Fibroblast of the conjunctiva (primary cell): ENCODE measurements around the gene SLC22A12.
"Not testable (repeated sequence)": the region's sequence is repeated elsewhere in the genome, so short reads cannot be mapped to it uniquely, and the experiment has no call there.

Experiments
- DNase-seq: peaks from one replicate; pipeline ENCODE4 v3.0.0-alpha.2; 2010; ENCODE audit warnings: low read depth

The SLC22A12 gene

DNA sequence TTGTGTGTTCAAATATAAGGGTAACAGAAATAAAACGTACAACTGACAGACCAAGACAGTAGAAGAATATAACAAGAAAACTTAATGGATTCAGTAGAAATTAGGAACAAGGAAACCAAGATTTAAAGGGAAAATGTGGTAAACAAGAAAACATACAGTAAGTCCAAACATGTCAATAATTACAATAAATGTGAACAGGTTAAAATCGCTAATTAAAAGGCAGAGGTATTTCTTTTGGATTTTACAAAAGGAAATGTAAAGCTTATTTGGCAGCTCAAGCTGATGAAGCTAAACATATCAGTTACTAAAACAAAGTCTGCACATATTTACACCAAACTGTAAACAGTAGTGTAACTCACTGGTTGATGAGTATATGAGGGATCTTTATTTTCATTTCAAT, 2.3 kb upstream of the SLC22A12 start:
- no peak for DNase-seq

DNA sequence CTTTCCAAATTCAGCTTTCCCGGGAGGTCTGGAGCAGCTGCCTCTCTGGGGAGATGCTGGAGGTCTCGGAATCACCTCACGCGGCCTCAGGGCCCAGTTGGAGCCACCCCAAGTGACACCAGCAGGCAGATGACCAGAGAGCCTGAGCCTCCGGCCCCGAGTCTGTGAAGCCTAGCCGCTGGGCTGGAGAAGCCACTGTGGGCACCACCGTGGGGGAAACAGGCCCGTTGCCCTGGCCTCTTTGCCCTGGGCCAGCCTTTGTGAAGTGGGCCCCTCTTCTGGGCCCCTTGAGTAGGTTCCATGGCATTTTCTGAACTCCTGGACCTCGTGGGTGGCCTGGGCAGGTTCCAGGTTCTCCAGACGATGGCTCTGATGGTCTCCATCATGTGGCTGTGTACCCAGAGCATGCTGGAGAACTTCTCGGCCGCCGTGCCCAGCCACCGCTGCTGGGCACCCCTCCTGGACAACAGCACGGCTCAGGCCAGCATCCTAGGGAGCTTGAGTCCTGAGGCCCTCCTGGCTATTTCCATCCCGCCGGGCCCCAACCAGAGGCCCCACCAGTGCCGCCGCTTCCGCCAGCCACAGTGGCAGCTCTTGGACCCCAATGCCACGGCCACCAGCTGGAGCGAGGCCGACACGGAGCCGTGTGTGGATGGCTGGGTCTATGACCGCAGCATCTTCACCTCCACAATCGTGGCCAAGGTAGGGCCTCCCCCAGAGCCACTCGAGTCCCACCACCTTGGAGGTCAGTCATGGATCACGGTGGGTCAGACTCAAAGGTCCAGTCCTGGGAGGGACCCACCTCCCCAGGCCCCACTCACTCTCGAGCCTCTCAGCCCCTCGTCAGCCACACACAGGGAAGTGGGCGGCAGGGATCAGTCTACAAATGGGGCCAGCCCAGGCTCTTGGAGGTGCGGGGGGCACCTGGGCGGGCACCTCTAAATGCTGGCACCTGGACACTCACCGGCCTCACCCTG, 525 bp downstream of the SLC22A12 start:
- no peak for DNase-seq

DNA sequence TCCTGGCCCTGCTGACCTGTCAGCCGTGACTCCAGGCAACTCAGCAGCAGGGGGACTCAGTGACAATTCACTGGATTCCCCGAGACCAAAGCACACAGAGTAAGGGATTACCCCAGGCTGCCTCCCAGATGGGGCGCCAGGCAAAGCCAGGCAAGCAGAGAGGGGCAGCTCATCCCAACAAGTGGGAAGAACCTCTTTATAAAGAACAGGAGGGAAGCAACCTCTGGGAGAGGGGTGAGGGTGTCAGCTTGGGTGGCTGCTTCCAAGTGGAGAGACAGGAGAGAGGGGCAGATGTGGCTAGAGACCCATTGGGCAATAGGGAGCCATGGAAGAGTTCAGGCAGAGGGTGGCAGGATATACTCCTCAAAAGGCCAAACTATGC, 1.2 kb downstream of the SLC22A12 start:
- no peak for DNase-seq

DNA sequence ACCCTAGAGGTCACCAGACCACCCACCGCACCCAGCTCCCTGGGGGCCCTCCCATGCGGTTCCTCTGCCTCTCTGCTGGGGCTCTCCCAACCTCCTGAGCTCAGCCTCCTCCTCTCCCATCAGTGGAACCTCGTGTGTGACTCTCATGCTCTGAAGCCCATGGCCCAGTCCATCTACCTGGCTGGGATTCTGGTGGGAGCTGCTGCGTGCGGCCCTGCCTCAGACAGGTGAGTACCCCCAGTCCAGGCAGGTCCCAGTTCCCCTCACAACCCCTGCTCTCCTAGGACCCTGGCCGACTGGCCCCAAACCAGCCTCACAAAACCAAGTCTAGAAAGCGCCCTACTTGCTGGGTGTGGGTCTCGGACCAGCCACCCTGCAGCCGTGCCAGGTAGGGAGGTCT, 1.6 kb downstream of the SLC22A12 start:
- no peak for DNase-seq

DNA sequence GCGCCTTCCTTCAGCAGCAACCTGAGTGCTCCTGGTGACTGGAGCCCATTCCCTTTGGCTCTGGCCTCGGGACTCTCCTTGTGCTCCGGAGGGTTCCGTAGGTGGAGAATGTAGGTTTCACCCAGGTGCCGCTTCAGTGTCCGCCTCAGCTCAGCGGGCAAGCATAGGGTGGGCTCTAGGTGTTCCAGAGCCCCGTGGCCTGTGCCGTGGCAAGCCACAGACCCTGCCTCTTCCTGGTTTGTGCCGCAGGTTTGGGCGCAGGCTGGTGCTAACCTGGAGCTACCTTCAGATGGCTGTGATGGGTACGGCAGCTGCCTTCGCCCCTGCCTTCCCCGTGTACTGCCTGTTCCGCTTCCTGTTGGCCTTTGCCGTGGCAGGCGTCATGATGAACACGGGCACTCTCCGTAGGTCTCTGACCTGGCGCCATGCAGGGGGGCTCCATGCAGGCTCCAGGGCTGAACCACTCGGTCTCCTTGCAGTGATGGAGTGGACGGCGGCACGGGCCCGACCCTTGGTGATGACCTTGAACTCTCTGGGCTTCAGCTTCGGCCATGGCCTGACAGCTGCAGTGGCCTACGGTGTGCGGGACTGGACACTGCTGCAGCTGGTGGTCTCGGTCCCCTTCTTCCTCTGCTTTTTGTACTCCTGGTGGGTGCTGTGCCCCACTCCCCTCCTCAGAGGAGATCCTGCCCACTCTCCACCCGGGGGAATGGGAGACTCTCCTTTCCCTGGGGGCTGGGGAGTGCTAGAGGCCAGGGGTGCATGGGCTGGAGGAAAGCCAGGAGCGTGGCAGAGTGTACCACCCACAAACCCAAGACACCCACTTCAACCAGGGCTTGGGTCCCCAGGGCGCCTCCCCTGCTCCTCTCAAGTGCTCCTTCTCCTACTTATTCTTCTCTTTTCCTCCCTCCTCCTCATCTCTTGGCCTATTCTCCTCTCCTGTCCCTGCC, 2.4 kb downstream of the SLC22A12 start:
- DNase-seq, result no peak

DNA sequence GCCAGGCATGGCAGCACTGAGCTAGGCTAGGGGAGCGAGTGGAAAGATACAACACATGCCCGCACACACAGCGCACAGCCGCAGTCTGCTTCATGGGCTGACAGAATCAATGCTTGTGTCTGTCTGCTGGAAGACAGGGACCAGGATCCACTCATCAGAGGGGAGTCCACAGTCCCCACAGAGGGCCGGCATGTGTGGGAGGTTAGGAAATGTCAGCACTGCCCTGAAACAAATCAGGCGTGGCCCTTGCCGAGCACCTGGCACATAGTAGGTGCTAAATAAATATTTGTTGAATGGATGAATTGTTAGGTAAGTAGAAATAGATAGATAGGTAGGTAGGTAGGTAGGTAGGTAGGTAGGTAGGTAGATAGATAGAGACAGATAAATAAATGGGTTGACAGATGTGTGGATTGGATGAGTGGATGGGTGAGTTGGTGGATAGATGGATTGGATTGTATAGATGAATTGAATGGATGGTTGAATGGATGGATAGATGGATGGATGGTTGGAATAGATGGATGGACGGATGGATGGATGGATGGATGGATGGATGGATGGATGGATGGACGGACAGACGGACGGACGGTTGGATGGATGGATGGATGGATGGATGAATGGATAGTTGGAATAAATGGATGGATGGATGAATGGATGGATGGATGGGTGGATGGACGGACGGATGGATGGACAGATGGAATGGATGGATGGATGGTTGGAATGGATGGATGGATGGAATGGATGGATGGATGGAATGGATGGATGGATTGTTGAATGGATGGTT, 3.3 kb downstream of the SLC22A12 start:
- DNase-seq, result no peak

DNA sequence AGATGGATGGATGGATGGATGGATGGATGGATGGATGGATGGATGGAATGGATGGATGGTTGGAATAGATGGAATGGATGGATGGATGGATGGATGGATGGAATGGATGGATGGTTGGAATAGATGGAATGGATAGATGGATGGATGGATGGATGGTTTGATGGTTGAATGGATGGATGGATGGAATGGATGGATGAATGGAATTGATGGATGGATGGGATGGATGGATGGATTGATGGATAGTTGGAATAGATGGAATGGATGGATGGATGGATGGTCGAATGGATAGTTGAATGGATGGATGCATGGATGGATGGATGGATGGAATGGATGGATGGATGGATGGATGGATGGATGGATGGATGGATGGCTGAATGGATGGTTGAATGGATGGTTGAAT, 4.9 kb downstream of the SLC22A12 start:
- DNase-seq, result not testable (repeated sequence)

DNA sequence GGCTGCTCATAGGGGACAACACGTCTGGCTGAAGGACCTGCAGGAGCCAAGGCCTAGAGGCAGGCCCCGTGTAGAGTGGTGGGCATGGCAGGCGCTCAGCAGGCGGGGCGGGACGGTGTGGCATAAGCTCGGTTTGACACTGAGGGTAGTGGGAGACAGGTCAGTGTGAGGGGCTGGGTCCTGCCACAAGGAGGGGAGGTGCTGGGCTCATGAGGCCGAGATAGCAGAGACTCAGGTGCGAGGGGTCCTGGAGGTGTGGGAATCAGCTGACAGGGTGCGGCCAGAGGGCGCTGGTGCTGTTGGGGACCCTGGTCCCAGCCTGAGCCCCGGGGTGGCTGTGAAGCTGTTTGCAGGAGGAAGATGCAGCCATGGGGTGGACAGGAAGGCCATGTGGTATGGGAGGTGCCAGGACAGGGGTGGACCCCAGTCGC, 6.7 kb downstream of the SLC22A12 start:
- no peak for DNase-seq

DNA sequence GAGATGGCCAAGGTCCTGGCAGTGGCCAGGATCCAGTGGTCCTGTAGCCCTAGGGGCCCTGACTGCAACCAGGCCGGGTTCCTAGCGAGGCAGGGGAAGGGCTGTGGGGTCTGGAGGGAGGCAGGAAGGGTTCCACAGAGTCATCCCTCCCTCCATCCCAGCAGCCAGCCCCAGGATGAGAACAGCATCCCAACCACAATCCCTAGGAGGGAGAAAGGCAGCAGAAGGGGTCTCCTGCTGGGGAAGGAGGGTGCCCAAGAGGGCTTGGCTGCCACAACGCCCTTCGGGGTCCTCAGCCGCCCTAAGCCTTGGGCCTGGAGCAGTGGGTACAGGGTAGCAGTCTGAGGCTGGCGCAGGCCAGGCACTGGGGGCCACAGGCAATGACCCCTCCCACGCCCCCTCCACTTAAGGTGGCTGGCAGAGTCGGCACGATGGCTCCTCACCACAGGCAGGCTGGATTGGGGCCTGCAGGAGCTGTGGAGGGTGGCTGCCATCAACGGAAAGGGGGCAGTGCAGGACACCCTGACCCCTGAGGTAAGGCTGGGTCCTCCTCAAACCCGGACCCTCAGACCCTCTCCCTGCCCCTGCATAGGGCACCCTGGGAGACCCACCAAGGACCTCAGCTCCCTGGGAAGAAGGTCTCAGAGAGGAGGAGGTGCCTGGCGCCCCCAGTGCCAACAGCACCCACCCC, 7.2 kb downstream of the SLC22A12 start:
- DNase-seq, result no peak

DNA sequence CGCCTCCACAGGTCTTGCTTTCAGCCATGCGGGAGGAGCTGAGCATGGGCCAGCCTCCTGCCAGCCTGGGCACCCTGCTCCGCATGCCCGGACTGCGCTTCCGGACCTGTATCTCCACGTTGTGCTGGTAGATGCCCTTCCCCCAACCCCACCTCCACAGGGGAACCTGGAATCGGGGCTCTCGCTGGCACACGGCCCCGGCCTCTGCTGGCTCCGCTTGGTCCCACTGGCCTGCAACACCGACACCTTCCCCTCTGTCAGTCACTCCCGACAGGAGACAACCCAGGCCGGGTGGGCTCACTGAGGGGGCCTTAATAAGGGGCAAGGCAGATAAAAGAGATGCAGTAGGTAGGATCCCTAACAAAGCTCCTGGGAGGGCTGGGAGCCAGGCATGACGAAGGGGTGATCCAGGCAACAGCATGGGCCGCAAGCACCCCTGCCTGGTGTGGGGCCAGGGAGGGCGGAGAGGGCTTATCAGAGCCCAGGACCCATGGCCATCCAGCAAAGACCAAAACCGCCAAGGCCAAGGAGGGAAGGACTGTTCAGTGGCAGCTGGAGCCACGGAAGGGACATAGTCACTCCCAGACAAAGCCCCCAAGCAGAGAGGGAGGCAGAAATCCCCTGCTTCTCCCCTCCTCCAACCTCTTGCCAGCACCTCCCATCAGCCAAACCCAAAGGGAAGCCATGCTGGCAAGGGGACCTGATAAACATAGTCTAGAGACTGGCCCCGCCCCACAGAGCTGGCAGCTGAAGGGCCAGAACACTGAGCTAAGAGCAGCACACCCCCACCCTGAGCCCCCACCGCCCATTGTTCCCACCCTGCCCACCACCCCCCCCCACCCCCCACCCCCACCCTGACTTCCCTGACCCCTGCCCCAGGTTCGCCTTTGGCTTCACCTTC, 8.0 kb downstream of the SLC22A12 start:
- DNase-seq, result no peak

DNA sequence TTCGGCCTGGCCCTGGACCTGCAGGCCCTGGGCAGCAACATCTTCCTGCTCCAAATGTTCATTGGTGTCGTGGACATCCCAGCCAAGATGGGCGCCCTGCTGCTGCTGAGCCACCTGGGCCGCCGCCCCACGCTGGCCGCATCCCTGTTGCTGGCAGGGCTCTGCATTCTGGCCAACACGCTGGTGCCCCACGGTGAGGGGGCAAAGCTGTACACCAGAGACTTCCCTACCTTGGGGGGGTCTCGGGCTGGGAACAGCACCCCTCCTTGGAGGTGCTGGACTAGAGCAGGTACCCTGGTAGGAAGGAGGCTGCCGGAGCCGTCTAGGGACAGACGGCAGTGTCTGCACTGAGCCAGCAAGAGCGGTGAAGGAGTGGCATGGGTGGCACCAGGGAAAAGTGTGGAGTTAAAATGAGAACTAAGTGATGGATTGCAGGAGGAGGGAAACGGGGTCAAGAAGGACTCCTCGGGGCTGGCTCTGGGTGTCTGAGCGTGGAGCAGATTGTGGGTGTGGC, 8.7 kb downstream of the SLC22A12 start:
- no peak for DNase-seq

DNA sequence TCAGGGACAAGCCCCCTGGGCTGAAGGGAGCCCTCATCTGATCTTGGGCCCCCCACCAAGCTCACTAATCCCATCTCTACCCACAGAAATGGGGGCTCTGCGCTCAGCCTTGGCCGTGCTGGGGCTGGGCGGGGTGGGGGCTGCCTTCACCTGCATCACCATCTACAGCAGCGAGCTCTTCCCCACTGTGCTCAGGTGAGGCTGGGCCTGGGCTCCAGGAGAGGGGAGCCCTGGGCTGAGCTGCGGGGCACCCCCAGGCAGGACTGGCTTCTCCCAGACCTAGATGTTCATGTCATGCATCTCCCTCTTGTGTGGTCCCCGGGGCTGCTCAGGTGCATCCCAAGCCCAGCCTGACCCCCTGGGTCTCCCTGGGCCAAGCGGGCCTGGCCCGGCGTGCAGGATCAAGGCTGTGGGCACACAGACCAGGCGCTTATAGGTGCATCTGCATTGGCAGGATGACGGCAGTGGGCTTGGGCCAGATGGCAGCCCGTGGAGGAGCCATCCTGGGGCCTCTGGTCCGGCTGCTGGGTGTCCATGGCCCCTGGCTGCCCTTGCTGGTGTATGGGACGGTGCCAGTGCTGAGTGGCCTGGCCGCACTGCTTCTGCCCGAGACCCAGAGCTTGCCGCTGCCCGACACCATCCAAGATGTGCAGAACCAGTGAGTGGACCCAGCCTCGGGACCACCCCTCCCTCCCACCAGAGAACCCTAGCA, 9.4 kb downstream of the SLC22A12 start:
- no peak for DNase-seq

DNA sequence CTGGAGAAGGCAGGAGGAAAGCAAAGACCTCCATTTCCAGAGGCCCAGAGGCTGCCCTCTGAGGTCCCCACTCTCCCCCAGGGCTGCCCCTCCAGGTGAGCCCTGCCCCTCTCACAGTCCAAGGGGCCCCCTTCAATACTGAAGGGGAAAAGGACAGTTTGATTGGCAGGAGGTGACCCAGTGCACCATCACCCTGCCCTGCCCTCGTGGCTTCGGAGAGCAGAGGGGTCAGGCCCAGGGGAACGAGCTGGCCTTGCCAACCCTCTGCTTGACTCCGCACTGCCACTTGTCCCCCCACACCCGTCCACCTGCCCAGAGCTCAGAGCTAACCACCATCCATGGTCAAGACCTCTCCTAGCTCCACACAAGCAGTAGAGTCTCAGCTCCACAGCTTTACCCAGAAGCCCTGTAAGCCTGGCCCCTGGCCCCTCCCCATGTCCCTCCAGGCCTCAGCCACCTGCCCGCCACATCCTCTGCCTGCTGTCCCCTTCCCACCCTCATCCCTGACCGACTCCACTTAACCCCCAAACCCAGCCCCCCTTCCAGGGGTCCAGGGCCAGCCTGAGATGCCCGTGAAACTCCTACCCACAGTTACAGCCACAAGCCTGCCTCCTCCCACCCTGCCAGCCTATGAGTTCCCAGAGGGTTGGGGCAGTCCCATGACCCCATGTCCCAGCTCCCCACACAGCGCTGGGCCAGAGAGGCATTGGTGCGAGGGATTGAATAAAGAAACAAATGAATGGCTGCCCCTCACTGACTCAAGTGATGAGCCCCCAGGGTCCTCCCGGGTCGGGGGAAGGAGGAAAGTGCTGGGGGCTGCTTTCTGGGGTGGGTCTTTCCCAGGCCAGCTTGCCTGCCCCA, 10.8 kb downstream of the SLC22A12 start:
- DNase-seq, result no peak

DNA sequence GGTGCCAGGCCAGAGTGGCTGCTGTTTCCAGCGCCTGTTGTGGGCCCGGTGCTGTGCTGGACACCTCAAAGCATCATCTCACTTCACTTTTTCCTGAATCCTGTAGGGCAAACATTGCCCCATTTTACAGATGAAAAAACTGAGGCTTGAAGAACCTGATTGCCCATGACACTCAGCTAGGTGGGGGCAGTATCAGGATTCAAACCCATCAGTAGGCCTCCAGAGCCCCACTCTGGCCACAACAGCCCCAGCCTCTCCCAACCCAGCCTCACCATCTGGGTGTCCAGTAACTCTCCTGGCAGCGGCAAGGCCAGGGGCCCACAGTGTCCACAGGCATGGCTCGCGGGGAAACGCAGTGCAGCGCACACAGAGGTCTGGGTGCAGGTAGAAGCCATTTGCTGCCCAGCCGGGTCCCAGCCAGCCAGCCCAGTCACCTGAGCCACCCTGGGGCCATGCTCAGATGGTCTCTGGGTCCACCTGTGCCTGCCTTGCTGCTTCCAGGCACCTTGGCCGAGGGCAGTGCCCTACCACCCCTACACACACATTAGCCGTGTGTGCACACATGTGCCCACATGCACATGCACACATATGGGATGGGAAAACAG, 11.5 kb downstream of the SLC22A12 start:
- DNase-seq, result no peak

DNA sequence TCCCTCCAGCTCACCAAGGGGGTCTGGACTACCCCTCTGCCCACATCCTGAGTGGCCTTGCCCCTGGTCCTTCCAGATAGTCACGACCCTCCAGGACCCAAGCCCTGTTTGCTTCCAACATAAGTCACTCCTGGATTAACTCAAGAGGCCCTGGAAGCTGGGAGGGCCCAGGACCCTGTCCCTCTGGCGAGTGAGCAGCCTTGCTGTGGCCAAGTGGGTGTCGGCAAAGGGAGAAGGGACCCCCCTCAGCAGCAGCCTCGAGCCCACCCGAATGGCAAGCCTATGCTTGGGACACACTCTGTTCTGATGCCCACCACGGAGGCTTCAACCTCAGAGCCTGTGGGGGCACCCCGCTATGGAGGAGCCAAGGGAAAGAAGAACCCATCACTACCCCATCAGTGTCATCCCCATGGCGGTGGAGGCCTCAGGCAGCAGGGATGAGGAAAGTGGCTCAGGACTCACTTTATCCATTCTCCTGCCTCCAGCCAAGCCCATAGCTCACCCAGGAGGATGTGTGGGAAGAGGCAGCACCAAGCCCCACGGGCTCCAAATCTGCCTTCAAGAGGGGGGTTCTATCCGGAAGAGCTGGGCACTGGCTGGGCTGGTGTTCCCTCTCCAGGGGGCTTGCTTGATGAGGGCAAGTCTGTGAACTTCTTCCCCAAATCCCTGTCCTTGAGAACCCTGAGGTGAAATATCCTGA, 12.5 kb downstream of the SLC22A12 start:
- DNase-seq, result no peak

DNA sequence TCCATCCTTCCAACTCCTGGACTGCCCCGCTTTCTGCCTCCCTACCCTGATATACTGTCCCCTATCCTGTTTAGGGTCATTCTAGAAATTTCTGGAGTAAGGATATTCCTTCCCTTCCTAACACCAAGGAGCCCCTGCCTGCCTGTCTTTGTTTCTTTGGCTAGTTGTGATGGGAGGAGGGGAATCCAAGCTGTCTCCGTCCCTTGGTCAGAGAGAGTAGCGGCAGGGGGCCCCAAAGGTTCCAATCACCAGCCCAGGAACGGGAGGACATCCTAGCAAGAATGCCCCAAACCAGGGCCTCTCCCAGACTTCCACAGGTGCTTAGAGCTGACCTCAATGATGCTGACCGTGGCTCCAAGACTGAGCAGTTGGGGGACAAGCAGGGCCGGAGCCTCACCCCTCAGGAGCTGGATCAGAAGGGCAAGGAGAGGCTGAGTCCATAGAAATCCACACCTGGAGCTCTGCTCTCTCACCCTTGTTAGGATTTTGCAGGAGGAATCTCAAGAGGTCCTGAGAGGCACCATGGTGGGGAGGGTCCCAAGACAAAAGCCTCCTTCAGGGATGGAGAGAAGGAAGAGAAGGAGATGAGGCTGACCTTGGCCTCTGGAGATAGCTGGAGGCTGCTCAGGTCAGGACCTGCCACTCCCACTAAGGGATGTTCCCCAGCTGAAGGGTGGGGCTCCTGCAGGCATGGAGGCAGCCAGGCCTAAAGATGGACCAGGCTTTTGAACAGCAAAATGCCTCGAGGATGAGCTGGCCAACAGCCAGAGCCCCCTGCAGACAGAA, 13.6 kb downstream of the SLC22A12 start:
- DNase-seq, result no peak

DNA sequence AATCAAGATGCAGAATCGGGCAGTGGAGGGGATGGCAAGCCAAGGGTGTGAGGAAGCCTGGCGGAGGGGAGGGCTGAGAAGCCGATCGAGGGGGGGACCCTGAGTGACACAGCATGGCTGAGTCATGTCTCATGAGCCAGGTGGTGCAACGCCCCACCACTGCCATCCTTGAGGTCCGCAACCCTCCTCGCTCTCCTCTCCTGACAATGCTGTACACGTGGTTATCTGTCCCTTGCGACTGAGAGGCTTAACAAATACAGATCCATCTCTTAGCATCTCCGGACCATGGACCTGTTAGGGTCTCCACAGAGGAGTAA, 14.2 kb downstream of the SLC22A12 start:
- DNase-seq, result no peak
